Suprapubic skin (tissue), 4 donors: ENCODE data around the gene LYST. TPM values are rescaled to one million over a fixed set of nuclear protein-coding genes. Genes with fewer than 3 reads are reported as not detected.
"Not testable (repeated sequence)": the region's sequence is repeated elsewhere in the genome, so short reads cannot be mapped to it uniquely, and the experiment has no call there.

Experiments used
- DNase-seq, 2 donors: peaks; one replicate each; pipeline ENCODE4 v3.0.0-alpha.2; 2019; ENCODE audit warnings: low spot score in 2 of 2
- H3K27ac ChIP-seq: fragments of 200-600 bp; sonication (generic); one replicate; pipeline ENCODE4 v1.5.1; 2019
- H3K27me3 ChIP-seq: fragments of 200-600 bp; sonication (generic); one replicate; pipeline ENCODE4 v1.5.1; 2019
- H3K36me3 ChIP-seq: fragments of 200-600 bp; sonication (generic); one replicate; pipeline ENCODE4 v1.5.1; 2019
- H3K4me1 ChIP-seq: fragments of 200-600 bp; sonication (generic); one replicate; pipeline ENCODE4 v1.5.1; 2019
- H3K4me3 ChIP-seq: fragments of 200-600 bp; sonication (generic); one replicate; pipeline ENCODE4 v1.5.1; 2019; ENCODE audit warnings: mild to moderate bottlenecking
- H3K9me3 ChIP-seq: fragments of 200-600 bp; sonication (generic); one replicate; pipeline ENCODE4 v1.5.1; 2019
- EP300 ChIP-seq: sonication (generic); formaldehyde crosslinking; IDR thresholded peaks from one replicate; pipeline ENCODE4 v1.6.1; 2017; ENCODE audit warnings: antibody characterized with exemption
- POLR2A ChIP-seq, 2 donors: fragments of 450-650 bp; IDR thresholded peaks; one replicate each; pipeline ENCODE4 v1.6.1; 2017; ENCODE audit warnings: antibody characterized with exemption in 2 of 2, mild to moderate bottlenecking in 2 of 2, moderate library complexity in 2 of 2
- POLR2AphosphoS5 ChIP-seq, 3 donors: sonication (generic); formaldehyde crosslinking; IDR thresholded peaks; one replicate each; pipeline ENCODE4 v1.6.1; 2017; ENCODE audit warnings: antibody characterized with exemption in 3 of 3
- WGBS: methylation state at CpG from one replicate; pipeline ENCODE4 v1.1.5; 2018; 5-methylcytosine and 5-hydroxymethylcytosine counted together
- total RNA-seq, 4 donors: library from RNA; depleted of rRNA; stranded (reverse); fragments of >200 nt; gene quantifications; one replicate each; pipeline ENCODE4 v1.1.0, GENCODE V29; 2016
- TF ChIP-seq, protein P1 (sequence below), 2 donors: fragments of 200-600 bp in 1 of 2; fragments of 450-650 bp in 1 of 2; sonication (generic) in 1 of 2; IDR thresholded peaks; one replicate each; pipeline ENCODE4 v1.5.1; 2016 to 2019; ENCODE audit warnings: antibody characterized with exemption in 2 of 2, mild to moderate bottlenecking in 1 of 2, moderate library complexity in 1 of 2

LYST gene
- total RNA-seq, 4 donors from 2014 or later = 40.1 to 118 (median 68.8) TPM

- WGBS = 47% methylated on average over 8 of the region's 8 CpGs
- no peak for DNase-seq
- Histone ChIP-seq H3K9me3 (no peaks in the 10 kb centered on the region), H3K36me3 (no peaks in the 10 kb centered on the region), H3K4me3 (no peak overlapping the region), H3K27me3 (no peaks in the 10 kb centered on the region), H3K27ac (peak overlapping the region; percentile 81), H3K4me1 (peaks cover 39% of the 10 kb centered on the region)
- TF ChIP-seq POLR2A (IDR thresholded peaks at IDR 0.05) (no peak), POLR2AphosphoS5 (IDR thresholded peaks at IDR 0.05) (no peak), EP300 (no peak)
- TF ChIP-seq, protein P1, sequence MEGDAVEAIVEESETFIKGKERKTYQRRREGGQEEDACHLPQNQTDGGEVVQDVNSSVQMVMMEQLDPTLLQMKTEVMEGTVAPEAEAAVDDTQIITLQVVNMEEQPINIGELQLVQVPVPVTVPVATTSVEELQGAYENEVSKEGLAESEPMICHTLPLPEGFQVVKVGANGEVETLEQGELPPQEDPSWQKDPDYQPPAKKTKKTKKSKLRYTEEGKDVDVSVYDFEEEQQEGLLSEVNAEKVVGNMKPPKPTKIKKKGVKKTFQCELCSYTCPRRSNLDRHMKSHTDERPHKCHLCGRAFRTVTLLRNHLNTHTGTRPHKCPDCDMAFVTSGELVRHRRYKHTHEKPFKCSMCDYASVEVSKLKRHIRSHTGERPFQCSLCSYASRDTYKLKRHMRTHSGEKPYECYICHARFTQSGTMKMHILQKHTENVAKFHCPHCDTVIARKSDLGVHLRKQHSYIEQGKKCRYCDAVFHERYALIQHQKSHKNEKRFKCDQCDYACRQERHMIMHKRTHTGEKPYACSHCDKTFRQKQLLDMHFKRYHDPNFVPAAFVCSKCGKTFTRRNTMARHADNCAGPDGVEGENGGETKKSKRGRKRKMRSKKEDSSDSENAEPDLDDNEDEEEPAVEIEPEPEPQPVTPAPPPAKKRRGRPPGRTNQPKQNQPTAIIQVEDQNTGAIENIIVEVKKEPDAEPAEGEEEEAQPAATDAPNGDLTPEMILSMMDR (IDR thresholded peaks at IDR 0.05) = no peak
These were observed 42.2 kb upstream of the LYST start for GRCh38 chr1:235908742-235909520.

GRCh38 chr1:235907897-235908240 is 41.2 kb upstream of the LYST start:
- DNase-seq = no peak
- TF ChIP-seq, protein P1 (IDR thresholded peaks at IDR 0.05) = no peak
- no peak for TF ChIP-seq POLR2A (IDR thresholded peaks at IDR 0.05)
- no peak for TF ChIP-seq POLR2AphosphoS5 (IDR thresholded peaks at IDR 0.05)
- TF ChIP-seq EP300 = no peak
- H3K36me3 ChIP-seq = no peaks in the 10 kb centered on the region
- H3K4me3 ChIP-seq = no peak overlapping the region
- WGBS = 89% methylated on average over 3 of the region's 3 CpGs
- peaks cover 46% of the 10 kb centered on the region for H3K4me1 ChIP-seq
- H3K9me3 ChIP-seq = no peaks in the 10 kb centered on the region
- no peak overlapping the region for H3K27ac ChIP-seq
- H3K27me3 ChIP-seq = no peaks in the 10 kb centered on the region

GRCh38 chr1:235907187-235907896 is 40.6 kb upstream of the LYST start:
- TF ChIP-seq EP300 (no peak), POLR2AphosphoS5 (IDR thresholded peaks at IDR 0.05) (no peak), POLR2A (IDR thresholded peaks at IDR 0.05) (no peak)
- TF ChIP-seq, protein P1 (IDR thresholded peaks at IDR 0.05) = no peak
- H3K9me3 ChIP-seq = no peaks in the 10 kb centered on the region
- H3K27ac ChIP-seq = no peak overlapping the region
- 88% methylated on average over 12 of the region's 12 CpGs for WGBS
- H3K4me3 ChIP-seq = no peak overlapping the region
- no peaks in the 10 kb centered on the region for H3K27me3 ChIP-seq
- H3K4me1 ChIP-seq = peaks cover 46% of the 10 kb centered on the region
- no peak for DNase-seq
- no peaks in the 10 kb centered on the region for H3K36me3 ChIP-seq

GRCh38 chr1:235906436-235906835 is 39.7 kb upstream of the LYST start:
- no peak for DNase-seq

GRCh38 chr1:235903809-235904208 is 37.1 kb upstream of the LYST start:
- H3K4me3 ChIP-seq, DNase-seq, H3K36me3 ChIP-seq, H3K9me3 ChIP-seq, H3K27me3 ChIP-seq, H3K27ac ChIP-seq: not testable (repeated sequence)
- peaks cover 13% of the 10 kb centered on the region for H3K4me1 ChIP-seq
- 95% methylated on average over 2 of the region's 2 CpGs for WGBS

More at GRCh38 chr1:235906436-235906835, 39.7 kb upstream of the LYST start:
- TF ChIP-seq POLR2A (IDR thresholded peaks at IDR 0.05) (no peak), EP300 (no peak), POLR2AphosphoS5 (IDR thresholded peaks at IDR 0.05) (no peak)
- TF ChIP-seq, protein P1 (IDR thresholded peaks at IDR 0.05) = no peak
- no peaks in the 10 kb centered on the region for H3K36me3 ChIP-seq
- H3K27me3 ChIP-seq = no peaks in the 10 kb centered on the region
- no peak overlapping the region for H3K4me3 ChIP-seq
- peaks cover 40% of the 10 kb centered on the region for H3K4me1 ChIP-seq
- WGBS = 77% methylated on average over 5 of the region's 5 CpGs
- no peak overlapping the region for H3K27ac ChIP-seq
- no peaks in the 10 kb centered on the region for H3K9me3 ChIP-seq
